AG20443 (cell line): ENCODE measurements around the gene BZW2.
A peak's percentile ranks its signal among the peaks of the same experiment; 100 is the strongest.
"Not testable (repeated sequence)": the region's sequence is repeated elsewhere in the genome, so short reads cannot be mapped to it uniquely, and the experiment has no call there.

ENCODE experiments used
- DNase-seq: peaks from one replicate; pipeline ENCODE4 v3.0.0; 2012; ENCODE audit warnings: low spot score, mixed read lengths

BZW2 gene

DNA sequence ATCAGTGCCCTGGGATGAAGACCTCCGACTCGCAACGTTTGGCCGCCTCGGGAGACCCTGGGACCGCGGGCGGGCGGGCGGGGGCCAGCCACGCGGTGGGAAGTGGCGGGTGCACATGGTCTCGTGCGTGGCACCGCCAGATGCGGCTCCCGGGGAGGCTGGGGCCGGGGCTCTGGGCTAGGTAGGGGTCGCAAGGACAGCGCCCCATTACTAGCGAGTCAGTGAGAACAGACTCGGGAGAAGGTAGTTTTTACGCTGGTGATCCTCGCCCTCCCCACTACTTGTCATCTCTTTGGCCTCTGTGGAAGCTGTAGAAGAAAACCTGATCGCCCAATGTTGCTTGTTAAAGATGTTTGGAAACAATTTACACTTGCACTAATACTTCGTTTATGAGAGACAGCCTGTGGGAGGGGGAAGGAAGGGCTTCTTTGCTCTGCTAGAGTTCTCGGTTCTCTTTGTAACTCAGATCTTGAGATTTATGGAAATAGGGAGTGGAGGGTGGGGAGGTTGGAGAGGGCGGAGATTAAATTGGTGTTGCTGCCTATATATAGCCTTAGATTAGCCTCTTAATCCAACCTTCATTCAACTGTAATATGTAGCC, 591 bp downstream of the BZW2 start:
- no peak for DNase-seq

DNA sequence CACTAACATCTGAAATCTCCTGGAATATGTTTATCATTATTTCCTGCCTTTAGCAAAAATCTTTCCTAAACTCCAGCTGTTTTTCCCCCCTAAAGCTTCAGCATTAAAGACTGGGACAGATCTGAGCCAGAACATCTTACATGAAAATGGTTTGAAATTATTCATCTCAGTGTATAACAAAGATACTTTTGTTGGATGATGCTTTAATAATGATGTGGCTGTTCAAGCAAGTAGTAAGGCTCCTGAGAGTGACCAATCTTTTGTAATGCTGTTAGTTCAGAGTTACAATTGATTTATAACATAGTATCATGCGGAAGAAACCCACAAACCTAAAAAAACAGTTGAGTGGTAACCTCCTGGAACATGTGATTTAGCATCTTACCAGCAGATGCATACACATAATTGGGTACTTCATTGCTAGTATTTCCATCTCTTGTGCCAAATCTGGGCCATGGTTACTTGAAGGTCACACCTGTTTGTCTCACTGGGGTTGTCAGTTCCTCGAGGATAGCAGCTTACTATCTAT, 1.5 kb downstream of the BZW2 start:
- DNase-seq: no peak

DNA sequence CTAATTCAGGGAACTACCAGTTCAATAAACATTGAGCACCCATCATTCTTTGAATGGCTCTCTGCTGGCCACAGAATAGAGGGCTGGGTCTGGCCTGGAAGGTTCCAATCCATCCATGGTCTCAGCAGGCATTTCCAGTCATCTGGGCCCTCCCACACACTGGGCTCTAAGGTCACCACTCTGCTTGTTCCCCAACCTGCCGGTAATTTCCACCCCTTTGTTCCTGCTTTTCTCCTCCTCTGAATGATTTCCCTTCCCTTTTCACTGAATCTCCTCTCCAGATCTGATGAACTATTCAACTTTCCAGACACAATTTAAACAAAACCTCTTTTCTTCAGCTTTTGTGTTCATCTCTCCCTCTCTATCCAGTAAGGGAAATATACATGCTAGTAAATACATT, 2.6 kb downstream of the BZW2 start:
- DNase-seq: no peak

DNA sequence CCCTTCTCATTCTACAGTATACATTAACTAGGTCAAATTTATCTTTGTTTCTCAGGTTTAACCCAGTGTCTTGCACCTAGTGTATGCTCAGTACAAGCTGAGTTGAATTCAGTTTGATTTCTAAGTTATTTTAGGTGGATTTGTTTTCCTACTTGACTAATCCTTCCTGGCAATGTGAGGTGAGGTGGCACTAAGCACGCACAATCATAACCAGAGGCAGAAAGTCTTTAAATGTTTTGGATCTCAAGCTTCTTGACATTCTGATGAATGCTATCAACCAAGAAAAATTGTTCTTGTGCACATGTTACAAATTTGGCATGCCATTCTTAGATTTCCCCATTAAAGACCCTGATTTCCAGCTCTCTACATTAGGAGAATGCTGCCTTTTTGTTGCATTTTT, 3.2 kb downstream of the BZW2 start:
- no peak for DNase-seq

DNA sequence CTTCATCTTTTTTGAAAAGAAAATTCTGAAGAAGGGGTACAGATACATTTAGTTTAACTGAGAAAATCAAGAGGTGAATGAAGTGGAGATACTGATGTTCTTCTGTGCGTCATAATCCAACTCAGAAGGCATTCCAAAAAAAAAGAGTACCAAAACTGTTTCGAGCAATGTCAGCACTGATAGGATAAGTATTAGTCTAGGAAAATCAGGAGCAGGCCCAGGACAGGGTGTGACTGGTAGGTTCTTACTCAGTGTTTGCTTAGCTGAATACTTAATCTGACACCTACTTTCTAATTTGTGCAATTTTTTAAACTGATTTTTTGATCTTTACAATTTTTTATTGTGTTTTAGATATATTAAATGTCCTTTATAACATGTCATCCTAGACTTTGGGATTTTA, 4.3 kb downstream of the BZW2 start:
- DNase-seq: no peak

DNA sequence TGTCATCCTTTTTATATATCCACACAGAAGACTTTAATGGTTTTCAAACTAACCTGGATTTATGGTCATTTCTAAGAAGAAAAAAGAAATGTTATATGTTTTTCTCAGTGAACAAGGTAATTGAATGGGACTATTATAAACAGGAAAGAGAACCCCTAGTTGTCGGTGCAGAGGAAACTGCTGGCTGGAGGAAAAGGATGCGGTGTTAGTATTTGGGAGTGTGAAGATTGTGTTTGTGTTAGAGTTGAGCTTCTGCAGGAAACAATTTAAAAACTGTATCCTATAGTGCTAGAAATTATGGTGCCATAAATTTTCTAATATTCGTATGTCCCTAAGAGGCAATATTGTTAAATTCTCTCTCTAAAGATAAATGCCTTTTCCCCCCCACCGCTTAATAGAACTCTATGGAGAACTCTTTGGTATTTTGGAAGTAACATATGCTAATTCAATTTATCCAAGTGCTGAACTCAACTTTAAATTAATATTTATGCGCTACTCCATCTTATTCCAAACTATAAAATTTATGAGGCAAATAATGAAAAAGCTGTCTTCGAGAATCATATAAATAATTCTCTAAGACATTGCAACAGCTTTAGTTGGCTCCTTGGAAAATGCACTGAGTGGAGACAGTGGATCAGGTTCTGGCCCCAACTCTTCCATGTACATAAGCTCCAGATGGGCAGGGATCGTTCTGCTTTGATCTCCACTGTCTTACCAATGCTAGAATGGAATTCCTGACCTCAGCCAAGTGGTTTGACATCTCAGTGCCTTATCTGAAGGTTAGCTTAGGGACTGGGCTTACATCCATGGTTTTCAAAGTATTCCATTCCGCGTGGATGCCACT, 5.6 kb downstream of the BZW2 start:
- DNase-seq: no peak

DNA sequence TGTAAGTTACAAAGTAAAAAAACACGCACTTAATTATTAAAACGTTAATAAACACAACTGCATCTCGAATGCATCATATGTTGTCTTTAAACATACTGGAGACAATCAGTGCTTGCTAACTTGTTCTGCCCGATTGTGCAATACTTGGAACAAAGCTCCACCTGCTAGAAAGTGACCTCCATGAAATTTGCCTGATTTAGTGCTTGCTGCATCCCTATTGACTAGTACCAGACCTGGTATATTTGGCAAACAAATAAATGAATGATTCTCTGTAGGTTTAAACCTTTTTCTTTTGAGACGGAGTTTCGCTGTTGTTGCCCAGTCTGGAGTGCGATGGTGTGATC, 6.2 kb downstream of the BZW2 start:
- DNase-seq: no peak

DNA sequence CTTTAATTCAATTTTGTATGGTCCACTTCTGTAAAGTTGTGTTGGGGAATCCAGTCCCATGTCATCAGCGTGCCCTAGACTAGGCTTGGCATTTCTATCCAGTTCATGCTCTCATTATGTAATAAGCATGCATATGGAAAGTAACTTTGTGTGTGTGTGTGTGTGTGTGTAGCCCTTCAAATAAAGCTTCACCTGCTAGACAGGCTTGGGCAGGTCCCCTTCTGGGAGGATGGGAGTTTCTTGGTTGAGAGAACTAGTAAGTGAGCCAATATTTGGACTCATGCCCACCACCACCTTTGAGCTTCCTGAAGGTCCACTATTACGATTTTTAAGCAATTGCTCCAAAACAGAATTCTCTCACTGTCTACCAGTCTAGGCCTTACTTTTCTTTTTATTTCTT, 6.9 kb downstream of the BZW2 start:
- no peak for DNase-seq

DNA sequence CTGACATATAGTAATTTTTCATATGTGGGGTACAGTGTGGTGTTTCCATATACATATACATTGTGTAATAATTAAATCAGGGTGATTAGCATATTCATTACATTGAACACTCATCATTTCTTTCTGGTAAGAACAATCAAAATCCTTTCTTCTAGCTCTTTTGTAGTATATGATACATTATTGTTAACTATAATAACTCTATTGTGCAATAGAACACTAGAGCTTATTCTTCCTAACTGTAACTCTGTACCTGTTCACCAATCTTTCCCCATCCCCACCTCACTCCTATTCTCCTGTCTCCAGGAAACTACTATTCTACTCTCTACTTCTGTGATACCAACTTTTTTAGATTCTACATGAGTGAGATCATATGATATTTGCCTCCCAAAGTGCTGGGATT, 9.4 kb downstream of the BZW2 start:
- no peak for DNase-seq

DNA sequence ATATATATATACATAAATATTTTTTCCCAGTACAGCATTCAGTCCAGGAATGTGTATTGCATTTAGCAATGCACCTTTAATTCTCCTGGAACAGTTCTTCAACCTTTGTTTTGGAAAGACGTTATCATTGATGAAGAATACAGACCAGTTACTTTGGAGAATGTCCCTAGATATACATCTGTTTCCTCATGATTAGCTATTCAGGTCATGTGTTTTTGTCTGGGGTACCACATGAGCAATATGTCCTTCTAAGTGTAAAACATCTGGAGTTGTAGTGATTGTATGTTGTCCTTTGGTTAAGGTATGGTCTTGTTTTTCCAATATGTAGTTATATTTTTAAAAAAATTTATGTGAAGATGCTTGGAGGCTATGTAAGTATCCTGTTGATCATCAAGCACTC, 10.2 kb downstream of the BZW2 start:
- no peak for DNase-seq

DNA sequence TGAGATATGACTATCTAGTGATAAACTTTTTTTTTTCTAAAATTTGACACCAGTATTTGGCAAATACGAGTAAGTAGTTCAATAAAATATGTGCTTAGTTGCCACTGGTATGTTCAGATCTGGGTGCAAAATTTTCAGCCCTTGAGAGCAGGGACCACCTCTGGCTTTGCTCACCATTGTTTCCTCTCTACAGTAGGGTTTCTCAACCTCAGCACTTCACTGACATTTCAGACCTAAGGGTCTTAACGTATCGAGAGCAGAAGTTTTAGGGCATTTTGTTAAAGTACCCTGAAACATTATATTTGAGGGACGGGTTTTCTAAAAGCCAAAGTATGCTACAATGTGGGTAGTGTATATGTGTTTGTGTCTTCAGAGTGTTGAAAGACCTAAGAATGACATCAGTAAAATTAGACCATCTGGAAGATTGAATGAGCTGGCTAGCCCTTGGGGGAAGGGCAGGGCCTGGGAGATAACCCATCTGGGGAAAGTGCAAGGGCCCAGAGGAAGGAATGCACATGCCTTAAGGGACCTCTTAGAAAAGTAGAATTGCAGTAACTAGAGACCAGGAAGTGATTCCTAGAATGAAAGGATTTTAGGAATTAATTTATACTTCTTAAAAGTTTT, 11.8 kb downstream of the BZW2 start:
- DNase-seq: peak; percentile 76

DNA sequence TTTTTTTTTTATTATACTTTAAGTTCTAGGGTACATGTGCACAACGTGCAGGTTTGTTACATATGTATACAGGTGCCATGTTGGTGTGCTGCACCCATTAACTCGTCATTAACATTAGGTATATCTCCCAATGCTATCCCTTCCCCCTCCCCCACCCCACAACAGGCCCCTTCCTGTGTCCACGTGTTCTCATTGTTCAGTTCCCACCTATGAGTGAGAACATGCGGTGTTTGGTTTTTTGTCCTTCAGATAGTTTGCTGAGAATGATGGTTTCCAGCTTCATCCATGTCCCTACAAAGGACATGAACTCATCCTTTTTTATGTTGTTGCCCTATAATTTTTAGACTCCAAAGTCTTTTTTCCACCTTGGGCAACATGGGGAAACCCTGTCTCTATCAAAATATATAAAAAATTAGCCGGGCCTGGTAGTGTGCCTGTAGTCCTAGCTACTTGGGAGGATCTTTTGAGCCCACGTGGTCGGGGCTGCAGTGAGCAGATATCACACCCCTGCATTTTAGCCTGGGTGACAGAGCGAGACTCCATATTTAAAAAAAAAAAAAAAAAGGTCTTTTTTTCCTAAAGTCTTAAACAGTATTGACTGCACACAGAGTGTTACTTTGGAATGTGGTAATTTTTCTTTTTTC, 14.0 kb downstream of the BZW2 start:
- DNase-seq: not testable (repeated sequence)

DNA sequence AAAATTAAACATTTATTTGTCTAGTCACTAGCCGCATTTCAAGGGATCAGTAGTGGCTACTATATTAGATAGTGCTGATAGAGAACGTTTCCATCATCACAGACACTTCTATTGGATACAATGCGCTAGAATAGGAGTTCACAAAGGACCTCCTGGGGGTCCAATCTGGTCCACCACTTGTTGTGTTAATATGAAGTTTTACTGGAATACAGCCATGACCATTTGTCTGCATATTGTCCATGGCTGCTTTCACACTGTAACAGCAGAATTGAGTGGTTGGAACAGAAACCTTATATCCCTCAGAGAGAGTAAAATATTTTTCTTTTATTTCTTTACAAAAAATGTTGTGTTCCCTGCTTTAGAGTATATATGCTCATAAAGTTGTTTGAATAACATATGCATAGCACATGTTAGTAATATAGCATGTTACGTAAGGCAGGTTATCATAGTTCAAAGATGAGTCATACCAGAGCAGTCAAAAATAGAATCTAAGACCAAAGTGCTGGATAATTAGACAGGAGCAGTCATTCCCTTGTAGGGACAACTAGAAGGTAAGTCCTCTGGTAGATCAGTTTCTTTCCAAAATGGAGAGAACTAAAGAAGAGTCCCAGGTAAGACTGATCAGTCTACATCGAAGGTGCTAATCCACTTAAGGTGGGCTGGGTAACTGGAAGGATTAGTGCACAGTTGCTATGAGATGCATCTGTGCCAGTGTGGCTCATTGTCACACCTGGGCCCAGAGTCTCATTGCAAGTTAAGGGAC, 14.9 kb downstream of the BZW2 start:
- DNase-seq: no peak

DNA sequence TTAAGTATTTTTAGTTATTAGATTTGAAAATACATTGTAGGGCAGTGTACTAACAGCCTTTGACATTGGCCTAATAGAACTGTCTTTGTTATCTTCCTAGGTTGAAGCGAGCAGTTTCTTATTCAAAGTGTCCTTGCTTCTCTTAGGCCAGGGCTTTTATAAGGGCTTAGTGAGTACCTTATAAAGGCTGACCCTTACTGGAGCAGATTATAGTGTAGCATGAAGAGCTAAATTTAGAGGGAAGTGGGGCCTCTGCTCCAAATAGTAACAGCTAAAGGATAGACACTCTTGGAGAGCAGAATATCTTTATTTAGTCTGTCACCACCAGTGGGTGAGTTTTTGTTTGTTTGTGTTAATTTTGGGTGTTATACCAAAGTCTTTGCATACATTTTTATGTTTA, 15.9 kb downstream of the BZW2 start:
- no peak for DNase-seq

DNA sequence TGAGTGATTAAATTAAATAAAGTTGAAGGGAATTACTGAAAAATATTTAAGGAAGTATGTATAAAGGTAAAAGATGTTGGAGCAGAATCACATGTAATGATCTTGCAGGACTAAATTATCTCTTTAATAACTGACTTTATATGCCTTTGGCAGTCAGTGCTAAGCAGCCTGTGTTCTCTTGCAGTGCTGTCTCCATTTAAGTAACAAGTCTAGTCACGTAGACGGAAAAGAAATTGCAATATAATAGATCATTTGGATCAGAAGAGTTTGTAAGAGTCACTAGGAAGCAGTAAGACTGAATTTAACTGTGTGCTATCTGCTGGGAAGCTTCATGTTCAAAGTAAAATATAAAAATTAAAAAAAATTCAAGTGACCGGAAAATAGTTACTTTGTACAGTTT, 21.4 kb downstream of the BZW2 start:
- DNase-seq: no peak

DNA sequence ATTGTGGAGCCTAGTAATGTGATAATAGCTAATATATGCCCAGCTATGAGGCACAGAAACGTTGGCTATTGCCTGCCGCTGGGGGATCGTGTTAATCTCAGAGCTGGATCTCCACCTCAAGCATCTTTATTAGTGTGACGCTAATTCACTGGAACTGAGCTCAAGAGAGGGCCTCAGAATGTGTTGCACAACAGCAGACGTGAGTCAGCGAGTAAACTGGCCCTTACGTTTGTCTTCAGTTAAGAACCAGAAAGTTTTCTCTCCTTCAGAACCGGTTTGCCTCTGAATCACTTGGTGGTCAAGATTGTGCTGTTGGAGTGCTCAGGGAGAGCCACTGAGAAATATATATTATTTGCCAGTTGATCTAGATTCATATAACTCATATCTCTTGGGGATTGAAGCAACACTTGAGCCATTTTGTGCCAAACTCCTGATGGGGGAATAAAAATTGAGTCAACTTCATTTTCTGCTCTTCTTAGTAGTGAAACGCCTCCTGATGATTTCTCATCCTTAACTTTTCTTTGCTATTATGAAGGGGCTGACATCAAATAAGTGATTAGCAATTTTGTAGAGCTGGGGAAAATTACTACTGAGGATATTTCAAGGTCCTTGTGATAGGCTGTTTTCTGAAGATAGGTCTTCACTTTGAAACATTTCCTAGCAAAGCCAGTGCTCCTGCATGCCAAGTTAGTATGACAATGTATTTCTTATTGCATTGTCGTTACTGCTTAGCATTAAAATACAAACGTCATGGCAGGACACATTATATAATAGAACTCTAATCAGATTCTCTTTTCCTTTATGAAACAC, 22.3 kb downstream of the BZW2 start:
- DNase-seq: peak; percentile 93

DNA sequence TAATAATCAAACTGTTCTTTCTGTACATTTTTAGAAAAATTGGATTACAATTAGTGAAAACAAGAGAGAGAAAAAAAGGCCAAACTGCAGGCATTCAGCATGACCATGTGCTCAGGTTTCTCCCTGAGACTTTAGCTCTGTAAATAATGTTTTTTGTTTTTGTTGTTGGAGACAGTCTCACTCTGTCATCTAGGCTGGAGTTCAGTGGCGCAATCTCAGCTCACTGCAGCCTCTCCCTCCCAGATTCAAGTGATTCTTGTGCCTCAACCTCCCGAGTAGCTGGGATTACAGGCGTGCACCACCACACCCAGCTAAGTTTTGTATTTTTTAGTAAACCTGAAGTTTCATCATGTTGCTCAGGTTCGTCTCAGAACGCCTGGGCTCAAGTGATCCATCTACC, 23.0 kb downstream of the BZW2 start:
- DNase-seq: no peak

DNA sequence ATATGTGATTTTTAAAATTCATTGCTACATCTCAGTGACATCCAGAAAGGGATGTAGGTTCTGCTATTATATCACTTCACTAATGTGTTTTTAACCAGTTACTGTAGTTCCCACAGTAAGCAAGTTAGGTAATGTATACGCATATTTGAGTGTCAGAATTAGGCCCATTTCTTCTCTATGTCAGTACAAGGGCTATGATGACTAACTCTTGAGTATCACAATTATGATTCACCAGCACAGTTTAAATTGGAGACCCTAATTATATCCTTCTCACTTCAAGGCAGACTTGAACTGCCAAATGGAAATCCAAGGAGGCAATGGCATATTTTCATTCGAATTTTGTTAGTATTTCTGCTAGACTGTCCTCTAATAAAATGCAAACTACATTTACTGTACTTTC, 23.6 kb downstream of the BZW2 start:
- DNase-seq: no peak

DNA sequence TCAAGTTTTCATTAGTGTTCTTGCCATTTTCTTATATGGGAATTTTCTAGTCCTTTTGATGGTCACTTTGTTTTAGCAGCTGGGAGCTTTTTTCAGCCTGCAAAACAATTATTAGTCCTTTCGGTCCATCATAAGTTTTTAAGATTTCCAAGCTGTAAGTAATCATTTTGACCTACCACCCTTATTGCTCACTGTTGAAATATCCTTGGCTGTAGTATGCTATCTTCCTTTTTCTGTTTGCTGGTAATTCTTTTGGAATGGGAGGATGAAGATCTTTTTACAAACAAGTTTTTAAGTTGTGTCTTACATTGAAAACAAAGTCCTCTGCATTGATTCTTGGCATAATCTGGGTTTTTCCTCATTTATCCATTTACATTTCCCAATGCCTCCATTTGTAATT, 24.0 kb downstream of the BZW2 start:
- DNase-seq: peak; percentile 40

DNA sequence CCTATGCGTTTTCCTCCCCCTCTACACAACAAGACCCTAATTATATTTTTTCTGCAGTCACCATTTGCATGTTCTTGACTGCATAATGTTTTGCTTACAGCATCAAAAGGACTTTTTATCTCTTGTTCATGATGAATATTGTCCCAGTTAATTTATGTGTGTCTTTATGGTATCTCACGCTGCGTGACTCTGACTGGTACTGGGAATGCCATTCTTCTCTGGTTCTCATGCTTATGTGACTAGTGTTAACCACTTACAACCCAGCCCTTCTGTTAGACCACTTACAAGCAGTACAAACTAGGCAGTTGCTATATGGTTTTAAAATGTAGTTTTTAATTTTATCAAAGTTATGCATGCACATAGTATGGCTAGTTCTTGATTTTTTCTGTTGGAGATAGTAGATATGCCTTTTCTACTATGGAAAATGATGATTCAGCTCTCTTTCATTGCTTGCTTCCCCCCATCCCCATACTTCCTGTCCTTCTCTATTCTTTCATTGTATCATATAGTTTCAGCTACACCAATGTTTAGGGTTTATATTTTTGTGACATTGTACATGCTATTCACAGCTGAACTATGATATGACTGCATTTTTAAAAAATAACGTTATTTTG, 24.9 kb downstream of the BZW2 start:
- DNase-seq: no peak

DNA sequence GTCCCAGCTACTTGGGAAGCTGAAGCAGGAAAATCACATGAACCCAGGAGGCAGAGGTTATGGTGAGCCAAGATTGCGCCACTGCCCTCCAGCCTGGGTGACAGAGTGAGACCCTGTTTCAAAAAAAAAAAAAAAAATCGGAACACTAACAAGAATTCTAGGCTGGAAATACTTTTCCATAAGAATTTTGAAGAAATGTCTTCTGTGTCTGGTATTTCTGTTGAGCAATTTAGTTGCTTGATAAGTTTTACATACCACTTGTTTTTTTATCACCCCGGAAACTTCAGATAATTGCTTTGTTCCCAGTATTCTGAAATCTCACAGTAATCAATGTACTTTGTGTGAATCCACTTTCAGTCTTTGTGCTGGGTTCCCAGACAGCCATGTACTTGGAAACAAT, 25.8 kb downstream of the BZW2 start:
- no peak for DNase-seq
